Spleen (tissue), 11 donors: ENCODE results near the gene MFSD12. TPM values are rescaled to one million over a fixed set of nuclear protein-coding genes. Genes with fewer than 3 reads are reported as not detected.
A peak's percentile ranks its signal among the peaks of the same experiment; 100 is the strongest.

Experiments
- DNase-seq: peaks from one replicate; pipeline ENCODE4 v3.0.0-alpha.2; 2020
- H3K27ac ChIP-seq, 8 donors: fragments of 200-600 bp; sonication (generic) in 7 of 8; 1 replicate in 4 of 8; 2 replicates in 4 of 8; pipeline versions ENCODE4 v1.5.0 to v1.8.0; 2016 to 2021; ENCODE audit warnings: inconsistent platforms in 4 of 8, mild to moderate bottlenecking in 4 of 8, moderate library complexity in 1 of 8
- H3K27me3 ChIP-seq, 7 donors: fragments of 200-600 bp; sonication (generic) in 6 of 7; replicated peaks in 1 of 7; 1 replicate in 4 of 7; 2 replicates in 3 of 7; pipeline versions ENCODE4 v1.5.0 to v1.8.0; 2016 to 2021; ENCODE audit warnings: inconsistent platforms in 3 of 7, mild to moderate bottlenecking in 1 of 7
- H3K36me3 ChIP-seq, 6 donors: fragments of 200-600 bp; sonication (generic) in 5 of 6; 1 replicate in 4 of 6; 2 replicates in 2 of 6; pipeline versions ENCODE4 v1.5.0 to v1.8.0; 2016 to 2021; ENCODE audit warnings: inconsistent platforms in 2 of 6
- H3K4me1 ChIP-seq, 6 donors: fragments of 200-600 bp; sonication (generic) in 5 of 6; 1 replicate in 3 of 6; 2 replicates in 3 of 6; pipeline versions ENCODE4 v1.5.0 to v1.8.0; 2016 to 2021; ENCODE audit warnings: inconsistent platforms in 3 of 6
- H3K4me3 ChIP-seq, 8 donors: fragments of 200-600 bp; sonication (generic) in 7 of 8; 1 replicate in 4 of 8; 2 replicates in 4 of 8; pipeline versions ENCODE4 v1.5.0 to v1.8.0; 2016 to 2021; ENCODE audit warnings: inconsistent platforms in 4 of 8, mild to moderate bottlenecking in 4 of 8, moderate library complexity in 2 of 8
- H3K9me3 ChIP-seq, 8 donors: fragments of 200-600 bp; sonication (generic) in 7 of 8; 1 replicate in 4 of 8; 2 replicates in 4 of 8; pipeline versions ENCODE4 v1.5.0 to v1.8.0; 2016 to 2021; ENCODE audit warnings: inconsistent platforms in 4 of 8
- CTCF ChIP-seq, 11 experiments: fragments of 200-600 bp in 7 of 11; fragments of 450-650 bp in 4 of 11; sonication (generic) in 4 of 11; IDR thresholded peaks in 8 of 11; conservative IDR thresholded peaks in 3 of 11; 1 replicate in 7 of 11; 2 replicates in 4 of 11; pipeline versions ENCODE4 v1.4.0 to v1.8.0; 2016 to 2021; ENCODE audit warnings: antibody characterized with exemption in 11 of 11, inconsistent platforms in 4 of 11, mild to moderate bottlenecking in 1 of 11
- POLR2A ChIP-seq, 3 donors: fragments of 450-650 bp; IDR thresholded peaks; one replicate each; pipeline ENCODE4 v1.5.1; 2017; ENCODE audit warnings: antibody characterized with exemption in 3 of 3, mild to moderate bottlenecking in 1 of 3
- POLR2AphosphoS5 ChIP-seq, 3 donors: sonication (generic); formaldehyde crosslinking; IDR thresholded peaks; one replicate each; pipeline ENCODE4 v1.5.1; 2017; ENCODE audit warnings: antibody characterized with exemption in 3 of 3
- WGBS, 5 donors: extraction: QIAGEN DNeasy Blood & Tissue Kit in 3 of 5; methylation state at CpG; one replicate each; pipeline versions ENCODE4 v1.1.5 to v1.1.7; 2013 to 2018; 5-methylcytosine and 5-hydroxymethylcytosine counted together
- intact Hi-C: fragments of 100-400 bp; cut with DNase I; formaldehyde crosslinking; loops from one replicate; pipeline ENCODE4 v1.15.0; 2023; ENCODE audit warnings: low total_unique reads
- polyA plus RNA-seq, 3 donors: library from polyadenylated mRNA; stranded (reverse); fragments of 200-250 nt; gene quantifications; one replicate each; pipeline ENCODE4 v1.2.1, GENCODE V29; 2013
- total RNA-seq, 7 donors: library from RNA; depleted of rRNA in 3 of 7; stranded (reverse); fragments of >200 nt in 3 of 7; fragmentation: NEBNext Ultra II Directional in 4 of 7; extraction: Animal tissue kit (Norgen Biotek cat#: 25700) in 4 of 7; gene quantifications; one replicate each; pipeline versions ENCODE4 v1.1.0 to v1.2.1, GENCODE V29; 2016 to 2021
- donor health status: healthy with polysubstance abuse.
- donor health status: DM: no; HTN: no; CAD: no; lungs with moderate emphysema.
- donor health status: DM: no; HTN: no; CAD: no.
- donor health status: Bipolar disorder and iron deficiency.
- donor health status: healthy.
- donor health status: DM: no; HTN: no; CAD: no.
- donor health status: DM: yes; HTN: yes; CAD: no.

The MFSD12 gene
- total and polyA plus RNA-seq, 10 donors: 31.0 to 131 (median 85.1) TPM

GRCh38 chr19:3499738-3500428 is 57.5 kb downstream of the MFSD12 start:
- no peak for DNase-seq
- Histone ChIP-seq H3K4me1 (peaks cover 11 to 41% (median 22%) of the 10 kb centered on the region in 6 donors), H3K4me3 (peak overlapping the region; percentile 90 to 99 (median 95)), H3K36me3 (peaks cover 0 to 26% (median 20%) of the 10 kb centered on the region in 6 donors), H3K27ac (peak overlapping the region; percentile 87 to 98 (median 93)), H3K9me3 (no peaks in the 10 kb centered on the region), H3K27me3 (no peaks in the 10 kb centered on the region)
- TF ChIP-seq POLR2A (IDR thresholded peaks at IDR 0.05) (no peak), CTCF (IDR thresholded peaks at IDR 0.05 in 8 of 11, conservative IDR thresholded peaks at IDR 0.05 in 3 of 11) (no peak), POLR2AphosphoS5 (IDR thresholded peaks at IDR 0.05) (no peak)
- 22 to 29% (median 28%) methylated on average over 17 to 18 of the region's 18 CpGs for WGBS, 5 donors
- intact Hi-C loops: no loop called here

- intact Hi-C loops: no loop called here
- 86 to 99% (median 95%) methylated on average over 5 of the region's 5 CpGs for WGBS, 5 donors
- H3K4me3 ChIP-seq: no peak overlapping the region
- DNase-seq: no peak
- no peak overlapping the region for H3K27ac ChIP-seq
- H3K36me3 ChIP-seq: peaks cover 0 to 45% (median 39%) of the 10 kb centered on the region in 6 donors
- TF ChIP-seq CTCF (IDR thresholded peaks at IDR 0.05 in 8 of 11, conservative IDR thresholded peaks at IDR 0.05 in 3 of 11): no peak
- TF ChIP-seq POLR2A (IDR thresholded peaks at IDR 0.05): no peak
- no peak for TF ChIP-seq POLR2AphosphoS5 (IDR thresholded peaks at IDR 0.05)
- peaks cover 11 to 39% (median 21%) of the 10 kb centered on the region in 6 donors for H3K4me1 ChIP-seq
- no peaks in the 10 kb centered on the region for H3K27me3 ChIP-seq
- no peaks in the 10 kb centered on the region for H3K9me3 ChIP-seq
Measured at GRCh38 chr19:3497757-3498520, 59.4 kb downstream of the MFSD12 start.

- intact Hi-C loops: no loop called here
- 92 to 96% (median 96%) methylated on average over 15 to 32 of the region's 32 CpGs for WGBS, 5 donors
- no peak for TF ChIP-seq POLR2A (IDR thresholded peaks at IDR 0.05)
- no peak for TF ChIP-seq CTCF (IDR thresholded peaks at IDR 0.05 in 8 of 11, conservative IDR thresholded peaks at IDR 0.05 in 3 of 11)
- no peak for TF ChIP-seq POLR2AphosphoS5 (IDR thresholded peaks at IDR 0.05)
- Histone ChIP-seq H3K27me3 (no peaks in the 10 kb centered on the region), H3K36me3 (peaks cover 0 to 58% (median 52%) of the 10 kb centered on the region in 6 donors), H3K9me3 (no peaks in the 10 kb centered on the region), H3K4me3 (no peak overlapping the region), H3K27ac (no peak overlapping the region), H3K4me1 (peaks cover 11 to 39% (median 21%) of the 10 kb centered on the region in 6 donors)
- no peak for DNase-seq
Measured at GRCh38 chr19:3496392-3497273, 60.8 kb downstream of the MFSD12 start.
